ENCODE measurements around the gene CFH.
"Not testable (repeated sequence)": the region's sequence is repeated elsewhere in the genome, so short reads cannot be mapped to it uniquely, and the experiment has no call there.

CFH gene

GRCh38 chr1:196651637-196652215 is at the start of gene CFH:
CFH (plus strand) TSS chr1:196652043; CDS start chr1:196652118, 75 bp downstream.
- no peak for DNase-seq

- no peak for DNase-seq
Measured at GRCh38 chr1:196603651-196604050, 48.2 kb upstream of the CFH start.

- DNase-seq, result no peak
Measured at GRCh38 chr1:196607981-196608380, 43.9 kb upstream of the CFH start.

- DNase-seq, result peak in 7 of 14 donors; percentile 4 to 42 (median 36)
Measured at GRCh38 chr1:196608390-196609369, 43.2 kb upstream of the CFH start, which contains the start of gene KCNT2. KCNT2 (minus strand) TSS chr1:196608440; CDS start chr1:196608309, 131 bp downstream.

GRCh38 chr1:196609370-196609737 is 42.5 kb upstream of the CFH start:
- DNase-seq, result peak in 1 of 14 donors; percentile 12

- DNase-seq, result no peak
Measured at GRCh38 chr1:196611873-196612272, 40.0 kb upstream of the CFH start.

GRCh38 chr1:196619721-196620120 is 32.1 kb upstream of the CFH start:
- no peak for DNase-seq

- no peak for DNase-seq
Measured at GRCh38 chr1:196623079-196623478, 28.8 kb upstream of the CFH start.

- no peak for DNase-seq
Measured at GRCh38 chr1:196628838-196629237, 23.0 kb upstream of the CFH start.

GRCh38 chr1:196637606-196638005 is 14.2 kb upstream of the CFH start:
- DNase-seq, result no peak

- no peak for DNase-seq
Measured at GRCh38 chr1:196638466-196638865, 13.4 kb upstream of the CFH start.

- DNase-seq, result not testable (repeated sequence)
Measured at GRCh38 chr1:196639291-196639690, 12.6 kb upstream of the CFH start.

GRCh38 chr1:196640976-196641375 is 10.9 kb upstream of the CFH start:
- DNase-seq, result no peak

GRCh38 chr1:196649990-196650389 is 1.9 kb upstream of the CFH start:
- no peak for DNase-seq

- no peak for DNase-seq
Measured at GRCh38 chr1:196650403-196650802, 1.4 kb upstream of the CFH start.

GRCh38 chr1:196651079-196651478 is 764 bp upstream of the CFH start:
- no peak for DNase-seq

GRCh38 chr1:196654271-196654670 is 2.4 kb downstream of the CFH start:
- no peak for DNase-seq

- DNase-seq, result no peak
Measured at GRCh38 chr1:196655071-196655470, 3.2 kb downstream of the CFH start.

GRCh38 chr1:196655494-196655893 is 3.7 kb downstream of the CFH start:
- no peak for DNase-seq

- no peak for DNase-seq
Measured at GRCh38 chr1:196659471-196659870, 7.6 kb downstream of the CFH start.

- DNase-seq, result no peak
Measured at GRCh38 chr1:196660272-196660671, 8.4 kb downstream of the CFH start.

- DNase-seq, result no peak
Measured at GRCh38 chr1:196660852-196661251, 9.0 kb downstream of the CFH start.

- no peak for DNase-seq
Measured at GRCh38 chr1:196661345-196661744, 9.5 kb downstream of the CFH start.

- no peak for DNase-seq
Measured at GRCh38 chr1:196667131-196667530, 15.3 kb downstream of the CFH start.

All from C1 segment of cervical spinal cord (tissue), 14 donors.